ENCODE data around the gene RNF5. TPM values are rescaled to one million over a fixed set of nuclear protein-coding genes. Genes with fewer than 3 reads are reported as not detected.

Gene RNF5
- total and polyA plus RNA-seq, 4 donors: 45.2 to 94.4 (median 61.5) TPM

DNA sequence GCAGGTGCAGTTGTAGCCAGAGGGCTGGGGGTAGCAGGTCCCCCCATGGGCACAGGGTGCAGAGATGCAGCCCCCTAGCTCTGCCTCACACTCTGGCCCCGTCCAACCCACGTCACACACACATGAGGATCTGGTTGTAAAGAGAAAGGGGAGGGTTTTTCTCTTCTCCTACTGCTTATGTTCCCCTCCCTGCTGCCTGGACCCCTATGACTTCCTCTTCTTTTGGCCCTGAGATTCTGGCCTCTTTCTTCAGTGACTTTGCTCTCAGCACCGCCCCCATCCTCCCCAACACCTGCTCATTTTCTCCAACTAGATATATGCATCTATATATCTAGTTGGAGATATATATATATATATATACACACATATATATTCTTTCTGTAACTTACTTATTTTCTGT, 35.9 kb downstream of the RNF5 start:
- peaks cover 0 to 2% (median 0%) of the 10 kb centered on the region in 4 donors for H3K36me3 ChIP-seq (ENCODE audit: control insufficient read depth in 4 of 4, insufficient read depth in 4 of 4, low read length in 4 of 4)
- H3K4me1 ChIP-seq (ENCODE audit: control insufficient read depth in 5 of 5, insufficient read depth in 5 of 5, low read length in 5 of 5): no peaks in the 10 kb centered on the region
- no peaks in the 10 kb centered on the region for H3K27me3 ChIP-seq (ENCODE audit: control insufficient read depth in 3 of 3, insufficient read depth in 3 of 3, low read length in 2 of 3)
- DNase-seq (no peak), ATAC-seq (ENCODE audit: insufficient read depth, low FRiP score) (no peak)
- H3K9me3 ChIP-seq (ENCODE audit: control insufficient read depth in 4 of 4, insufficient read depth in 3 of 4, low read length in 3 of 4): no peaks in the 10 kb centered on the region
- H3K9ac ChIP-seq (ENCODE audit: insufficient read depth in 1 of 2, low read length in 2 of 2): no peak overlapping the region
- H3K27ac ChIP-seq (ENCODE audit: low read depth in 1 of 2, low read length in 1 of 2): no peak overlapping the region
- no peak overlapping the region for H3K4me3 ChIP-seq
- WGBS, 2 donors: 53 to 67% methylated on average over 3 of the region's 3 CpGs
- TF ChIP-seq, protein P1, sequence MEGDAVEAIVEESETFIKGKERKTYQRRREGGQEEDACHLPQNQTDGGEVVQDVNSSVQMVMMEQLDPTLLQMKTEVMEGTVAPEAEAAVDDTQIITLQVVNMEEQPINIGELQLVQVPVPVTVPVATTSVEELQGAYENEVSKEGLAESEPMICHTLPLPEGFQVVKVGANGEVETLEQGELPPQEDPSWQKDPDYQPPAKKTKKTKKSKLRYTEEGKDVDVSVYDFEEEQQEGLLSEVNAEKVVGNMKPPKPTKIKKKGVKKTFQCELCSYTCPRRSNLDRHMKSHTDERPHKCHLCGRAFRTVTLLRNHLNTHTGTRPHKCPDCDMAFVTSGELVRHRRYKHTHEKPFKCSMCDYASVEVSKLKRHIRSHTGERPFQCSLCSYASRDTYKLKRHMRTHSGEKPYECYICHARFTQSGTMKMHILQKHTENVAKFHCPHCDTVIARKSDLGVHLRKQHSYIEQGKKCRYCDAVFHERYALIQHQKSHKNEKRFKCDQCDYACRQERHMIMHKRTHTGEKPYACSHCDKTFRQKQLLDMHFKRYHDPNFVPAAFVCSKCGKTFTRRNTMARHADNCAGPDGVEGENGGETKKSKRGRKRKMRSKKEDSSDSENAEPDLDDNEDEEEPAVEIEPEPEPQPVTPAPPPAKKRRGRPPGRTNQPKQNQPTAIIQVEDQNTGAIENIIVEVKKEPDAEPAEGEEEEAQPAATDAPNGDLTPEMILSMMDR (IDR thresholded peaks at IDR 0.05; ENCODE audit: control extremely low read depth, extremely low read depth): no peak

DNA sequence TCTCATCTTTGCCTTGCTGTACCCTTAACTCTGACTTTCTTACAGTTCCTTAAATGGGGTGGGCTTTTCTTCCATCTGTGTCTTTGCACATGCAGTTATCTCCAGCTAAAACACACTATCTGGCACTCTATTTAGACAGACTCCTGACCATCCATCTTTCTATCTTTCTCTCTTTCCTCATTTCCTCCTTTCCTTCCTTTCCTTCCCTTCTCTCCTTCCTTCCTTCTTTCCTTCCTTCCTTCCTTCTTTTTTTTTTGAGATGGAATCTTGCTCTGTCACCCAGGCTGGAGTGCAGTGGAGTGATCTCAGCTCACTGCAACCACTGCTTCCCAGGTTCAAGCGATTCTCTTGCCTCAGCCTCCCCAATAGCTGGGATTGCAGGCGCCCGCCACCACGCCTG, 37.4 kb downstream of the RNF5 start:
- TF ChIP-seq, protein P1 (IDR thresholded peaks at IDR 0.05; ENCODE audit: control extremely low read depth, extremely low read depth): no peak
- peaks cover 0 to 2% (median 0%) of the 10 kb centered on the region in 4 donors for H3K36me3 ChIP-seq (ENCODE audit: control insufficient read depth in 4 of 4, insufficient read depth in 4 of 4, low read length in 4 of 4)
- 96 to 97% methylated on average over 4 of the region's 4 CpGs for WGBS, 2 donors
- no peaks in the 10 kb centered on the region for H3K27me3 ChIP-seq (ENCODE audit: control insufficient read depth in 3 of 3, insufficient read depth in 3 of 3, low read length in 2 of 3)
- no peak overlapping the region for H3K27ac ChIP-seq (ENCODE audit: low read depth in 1 of 2, low read length in 1 of 2)
- no peaks in the 10 kb centered on the region for H3K4me1 ChIP-seq (ENCODE audit: control insufficient read depth in 5 of 5, insufficient read depth in 5 of 5, low read length in 5 of 5)
- no peaks in the 10 kb centered on the region for H3K9me3 ChIP-seq (ENCODE audit: control insufficient read depth in 4 of 4, insufficient read depth in 3 of 4, low read length in 3 of 4)
- H3K9ac ChIP-seq (ENCODE audit: insufficient read depth in 1 of 2, low read length in 2 of 2): no peak overlapping the region
- ATAC-seq (ENCODE audit: insufficient read depth, low FRiP score) (no peak), DNase-seq (no peak)
- H3K4me3 ChIP-seq: no peak overlapping the region

DNA sequence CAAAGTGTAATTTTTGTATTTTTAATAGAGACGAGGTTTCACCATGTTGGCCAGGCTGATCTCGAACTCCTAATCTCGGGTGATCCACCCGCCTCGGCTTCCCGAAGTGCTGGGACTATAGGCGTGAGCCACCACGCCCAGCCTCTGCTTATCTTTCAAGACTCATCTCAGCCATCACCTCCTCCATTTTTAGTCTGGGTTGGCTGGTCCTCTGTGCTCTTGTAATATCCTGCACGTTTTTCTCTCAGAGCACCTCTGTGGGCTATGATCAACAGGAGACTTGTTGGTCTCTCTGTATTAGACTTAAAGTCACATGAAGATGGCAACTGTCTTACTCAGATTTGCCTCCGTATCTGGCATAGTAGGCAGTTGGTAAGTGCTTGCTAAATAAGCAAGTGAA, 38.1 kb downstream of the RNF5 start:
- WGBS, 2 donors: 86 to 89% methylated on average over 10 of the region's 10 CpGs
- no peak for DNase-seq
- Histone ChIP-seq H3K27me3 (ENCODE audit: control insufficient read depth in 3 of 3, insufficient read depth in 3 of 3, low read length in 2 of 3) (no peaks in the 10 kb centered on the region), H3K9ac (ENCODE audit: insufficient read depth in 1 of 2, low read length in 2 of 2) (no peak overlapping the region), H3K27ac (ENCODE audit: low read depth in 1 of 2, low read length in 1 of 2) (no peak overlapping the region), H3K4me1 (ENCODE audit: control insufficient read depth in 5 of 5, insufficient read depth in 5 of 5, low read length in 5 of 5) (peaks cover 0 to 2% (median 0%) of the 10 kb centered on the region in 5 donors), H3K36me3 (ENCODE audit: control insufficient read depth in 4 of 4, insufficient read depth in 4 of 4, low read length in 4 of 4) (peaks cover 0 to 4% (median 0%) of the 10 kb centered on the region in 4 donors), H3K4me3 (no peak overlapping the region), H3K9me3 (ENCODE audit: control insufficient read depth in 4 of 4, insufficient read depth in 3 of 4, low read length in 3 of 4) (no peaks in the 10 kb centered on the region)
- no peak for ATAC-seq (ENCODE audit: insufficient read depth, low FRiP score)
- TF ChIP-seq, protein P1 (IDR thresholded peaks at IDR 0.05; ENCODE audit: control extremely low read depth, extremely low read depth): no peak

DNA sequence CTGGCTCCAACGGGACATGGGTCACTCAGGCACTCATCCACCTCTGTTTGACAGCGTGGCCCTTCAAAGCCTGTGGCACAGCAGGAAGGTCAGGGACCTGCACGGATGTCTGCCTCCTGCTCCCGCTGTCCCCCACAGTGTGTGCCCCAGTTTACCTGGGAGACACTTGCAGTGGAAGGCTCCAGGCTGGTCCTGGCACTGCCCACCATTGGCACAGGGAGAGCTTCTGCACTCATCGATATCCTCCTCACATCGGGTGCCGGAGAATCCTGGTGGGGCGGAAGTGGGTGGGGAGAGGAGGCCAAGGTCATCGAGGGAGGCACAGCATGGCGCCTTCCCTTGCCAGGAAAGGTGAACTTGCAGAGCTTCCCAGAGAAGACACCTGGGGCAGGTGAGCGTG, 38.8 kb downstream of the RNF5 start:
- TF ChIP-seq, protein P1 (IDR thresholded peaks at IDR 0.05; ENCODE audit: control extremely low read depth, extremely low read depth): no peak
- ATAC-seq (ENCODE audit: insufficient read depth, low FRiP score): no peak
- WGBS, 2 donors: 87 to 95% methylated on average over 11 of the region's 11 CpGs
- Histone ChIP-seq H3K27me3 (ENCODE audit: control insufficient read depth in 3 of 3, insufficient read depth in 3 of 3, low read length in 2 of 3) (no peaks in the 10 kb centered on the region), H3K36me3 (ENCODE audit: control insufficient read depth in 4 of 4, insufficient read depth in 4 of 4, low read length in 4 of 4) (peaks cover 0 to 6% (median 0%) of the 10 kb centered on the region in 4 donors), H3K4me1 (ENCODE audit: control insufficient read depth in 5 of 5, insufficient read depth in 5 of 5, low read length in 5 of 5) (peaks cover 0 to 4% (median 0%) of the 10 kb centered on the region in 5 donors), H3K4me3 (no peak overlapping the region), H3K9ac (ENCODE audit: insufficient read depth in 1 of 2, low read length in 2 of 2) (no peak overlapping the region), H3K9me3 (ENCODE audit: control insufficient read depth in 4 of 4, insufficient read depth in 3 of 4, low read length in 3 of 4) (no peaks in the 10 kb centered on the region), H3K27ac (ENCODE audit: low read depth in 1 of 2, low read length in 1 of 2) (no peak overlapping the region)
- DNase-seq: no peak
